Measurements from ENCODE around the gene SLC19A3. TPM values are rescaled to one million over a fixed set of nuclear protein-coding genes. Genes with fewer than 3 reads are reported as not detected.

SLC19A3 gene
- total RNA-seq, 1 experiment from 2014 or later: not detected

- H3K4me2 ChIP-seq (ENCODE audit: low read depth, low read length, poor library complexity, severe bottlenecking): no peak overlapping the region
- no peaks in the 10 kb centered on the region for H3K4me1 ChIP-seq (ENCODE audit: low read length)
- H3K4me3 ChIP-seq (ENCODE audit: low read length): no peak overlapping the region
- DNase-seq: no peak
- no peaks in the 10 kb centered on the region for H3K9me2 ChIP-seq (replicated peaks; ENCODE audit: insufficient read depth, low read length)
- no peaks in the 10 kb centered on the region for H3K9me3 ChIP-seq (ENCODE audit: low read length)
- no peak overlapping the region for H3K9ac ChIP-seq (ENCODE audit: low read length)
- no peaks in the 10 kb centered on the region for H3K36me3 ChIP-seq (ENCODE audit: insufficient read depth, low read length)
- H2AFZ ChIP-seq (ENCODE audit: low read length): no peak overlapping the region
- H3K27me3 ChIP-seq (ENCODE audit: low read length): no peaks in the 10 kb centered on the region
- no peaks in the 10 kb centered on the region for H3K79me2 ChIP-seq (ENCODE audit: low read length)
- no peak overlapping the region for H3K27ac ChIP-seq (ENCODE audit: low read length)
- H4K20me1 ChIP-seq (ENCODE audit: insufficient read depth, low read depth, low read length): no peaks in the 10 kb centered on the region
These were observed 75.2 kb downstream of the SLC19A3 start for GRCh38 chr2:227642656-227643055.

GRCh38 chr2:227634201-227634600 lies 83.6 kb downstream of the SLC19A3 start:
- no peak for DNase-seq
- Histone ChIP-seq H3K9me3 (ENCODE audit: low read length) (no peaks in the 10 kb centered on the region), H3K9ac (ENCODE audit: low read length) (no peak overlapping the region), H3K4me2 (ENCODE audit: low read depth, low read length, poor library complexity, severe bottlenecking) (no peak overlapping the region), H3K36me3 (ENCODE audit: insufficient read depth, low read length) (no peaks in the 10 kb centered on the region), H4K20me1 (ENCODE audit: insufficient read depth, low read depth, low read length) (no peaks in the 10 kb centered on the region), H3K79me2 (ENCODE audit: low read length) (no peaks in the 10 kb centered on the region), H2AFZ (ENCODE audit: low read length) (no peak overlapping the region), H3K4me1 (ENCODE audit: low read length) (no peaks in the 10 kb centered on the region), H3K4me3 (ENCODE audit: low read length) (no peak overlapping the region), H3K27ac (ENCODE audit: low read length) (no peak overlapping the region), H3K27me3 (ENCODE audit: low read length) (no peaks in the 10 kb centered on the region), H3K9me2 (replicated peaks; ENCODE audit: insufficient read depth, low read length) (no peaks in the 10 kb centered on the region)

Small RNA genes lying within 50 kb of the gene (small RNA-seq; reads per million reads assigned to genes)
- not detected for gene RNA5SP121

Other genes with a start within 250 kb of the SLC19A3 start
- 35.6 and 121 TPM in 2 replicates for gene AGFG1, start 245.9 kb downstream of the SLC19A3 start, total RNA-seq (2014; rRNA removed; shearing (Covaris generic); ENCODE audit: low replicate concordance)
- not detected in 2 replicates for gene SCYGR2, start 119.1 kb downstream of the SLC19A3 start, total RNA-seq (2014; rRNA removed; shearing (Covaris generic); ENCODE audit: low replicate concordance)
- not detected in 2 replicates for gene SCYGR3, start 103.2 kb downstream of the SLC19A3 start, total RNA-seq (2014; rRNA removed; shearing (Covaris generic); ENCODE audit: low replicate concordance)
- not detected in 2 replicates for gene SCYGR4, start 100.5 kb downstream of the SLC19A3 start, total RNA-seq (2014; rRNA removed; shearing (Covaris generic); ENCODE audit: low replicate concordance)
- gene SCYGR5, start 51.2 kb downstream of the SLC19A3 start, total RNA-seq (2014; rRNA removed; shearing (Covaris generic); ENCODE audit: low replicate concordance): not detected in 2 replicates
- 6.1 TPM in 1 of 2 replicates, not detected in the other for gene SCYGR6, start 6.7 kb upstream of the SLC19A3 start, total RNA-seq (2014; rRNA removed; shearing (Covaris generic); ENCODE audit: low replicate concordance)
- not detected in 2 replicates for gene SCYGR7, start 10.3 kb upstream of the SLC19A3 start, total RNA-seq (2014; rRNA removed; shearing (Covaris generic); ENCODE audit: low replicate concordance)
- gene SCYGR8, start 27.9 kb upstream of the SLC19A3 start, total RNA-seq (2014; rRNA removed; shearing (Covaris generic); ENCODE audit: low replicate concordance): not detected in 2 replicates
- not detected in 2 replicates for gene CCL20, start 95.8 kb upstream of the SLC19A3 start, total RNA-seq (2014; rRNA removed; shearing (Covaris generic); ENCODE audit: low replicate concordance)
- gene DAW1, start 153.6 kb upstream of the SLC19A3 start, total RNA-seq (2014; rRNA removed; shearing (Covaris generic); ENCODE audit: low replicate concordance): not detected in 2 replicates